ENCODE results near the gene PRKCD. TPM values are rescaled to one million over a fixed set of nuclear protein-coding genes. Genes with fewer than 3 reads are reported as not detected.
A peak's percentile ranks its signal among the peaks of the same experiment; 100 is the strongest.

Gene PRKCD
- total RNA-seq, 1 experiment from 2014 or later: 19.2 TPM

- POLR2A ChIA-PET: no interaction called here
- Mint-ChIP-seq H3K27ac (peak overlapping the region; percentile 68), H3K4me3 (no peak overlapping the region), H3K27me3 (ENCODE audit: low read depth) (no peaks in the 10 kb centered on the region), H3K36me3 (peaks cover 94% of the 10 kb centered on the region), H3K9me3 (no peaks in the 10 kb centered on the region), H3K4me1 (no peaks in the 10 kb centered on the region)
- TF ChIP-seq ZNF396 (CRISPR knock-in tag; IDR thresholded peaks at IDR 0.05; ENCODE audit: borderline replicate concordance): no peak
- no peak for TF ChIP-seq E2F4 (CRISPR knock-in tag; IDR thresholded peaks at IDR 0.05; ENCODE audit: borderline replicate concordance, low read depth)
- no peak for TF ChIP-seq MYBL2 (CRISPR knock-in tag; IDR thresholded peaks at IDR 0.05)
- TF ChIP-seq PRDM15 (CRISPR knock-in tag; IDR thresholded peaks at IDR 0.05): no peak
- TF ChIP-seq RORB (CRISPR knock-in tag; IDR thresholded peaks at IDR 0.05): no peak
- TF ChIP-seq AR (CRISPR knock-in tag; IDR thresholded peaks at IDR 0.05): no peak
- no peak for TF ChIP-seq JUN (CRISPR knock-in tag; IDR thresholded peaks at IDR 0.05)
- TF ChIP-seq OVOL2 (CRISPR knock-in tag; IDR thresholded peaks at IDR 0.05; ENCODE audit: borderline replicate concordance): no peak
- no peak for TF ChIP-seq CREM (CRISPR knock-in tag; IDR thresholded peaks at IDR 0.05)
- no peak for TF ChIP-seq HMGA2 (CRISPR knock-in tag; IDR thresholded peaks at IDR 0.05)
- no peak for TF ChIP-seq CTCF (IDR thresholded peaks at IDR 0.05)
- no peak for TF ChIP-seq PRRX2 (CRISPR knock-in tag; IDR thresholded peaks at IDR 0.05)
- TF ChIP-seq ETV6 (CRISPR knock-in tag; IDR thresholded peaks at IDR 0.05): no peak
- no peak for TF ChIP-seq ZNF121 (CRISPR knock-in tag; IDR thresholded peaks at IDR 0.05)
- TF ChIP-seq GABPB1 (CRISPR knock-in tag; IDR thresholded peaks at IDR 0.05): no peak
- no peak for TF ChIP-seq ATF2 (CRISPR knock-in tag; IDR thresholded peaks at IDR 0.05; ENCODE audit: borderline replicate concordance, low read depth)
- no peak for TF ChIP-seq GRHL2 (CRISPR knock-in tag; IDR thresholded peaks at IDR 0.05; ENCODE audit: insufficient replicate concordance, severe bottlenecking)
- no peak for TF ChIP-seq ZNF317 (CRISPR knock-in tag; IDR thresholded peaks at IDR 0.05; ENCODE audit: borderline replicate concordance, low read depth)
- TF ChIP-seq ZNF512 (CRISPR knock-in tag; IDR thresholded peaks at IDR 0.05; ENCODE audit: borderline replicate concordance): no peak
- CTCF ChIA-PET: interaction anchor here (0.6 to 3.0 kb wide), 9 partner anchors 8 to 130 kb away, joined by 3 to 8 read pairs (median 4); no protein-coding TSS in a partner anchor
- peak; percentile 72 for ATAC-seq
- DNase-seq (ENCODE audit: low spot score): peak; percentile 59
These were observed 69.1 kb downstream of the PRKCD start for GRCh38 chr3:53230041-53230621.
